ENCODE data around the gene ENTPD8. TPM values are rescaled to one million over a fixed set of nuclear protein-coding genes. Genes with fewer than 3 reads are reported as not detected.

ENTPD8 gene
- total RNA-seq, 1 donor from 2014 or later: not detected

GRCh38 chr9:137444106-137444790 lies 3.1 kb upstream of the ENTPD8 start:
- no peak overlapping the region for H3K4me2 ChIP-seq
- H3K27ac ChIP-seq: no peak overlapping the region
- peaks cover 2% of the 10 kb centered on the region for H3K36me3 Mint-ChIP-seq
- peaks cover 11% of the 10 kb centered on the region for H3K27me3 Mint-ChIP-seq (ENCODE audit: insufficient read depth, low read depth)
- no peaks in the 10 kb centered on the region for H3K9me3 ChIP-seq (ENCODE audit: low read depth)
- no peaks in the 10 kb centered on the region for H3K36me3 ChIP-seq
- no peaks in the 10 kb centered on the region for H3K9me3 Mint-ChIP-seq
- H3K4me1 Mint-ChIP-seq: peaks cover 26% of the 10 kb centered on the region
- H3F3A ChIP-seq (ENCODE audit: low read depth): peaks cover 21% of the 10 kb centered on the region
- H3K4me3 ChIP-seq: no peak overlapping the region
- no peaks in the 10 kb centered on the region for H4K20me1 ChIP-seq (ENCODE audit: low read depth)
- no peaks in the 10 kb centered on the region for H3K4me1 ChIP-seq
- no peak overlapping the region for H3K4me3 Mint-ChIP-seq
- peaks cover 30% of the 10 kb centered on the region for H3K27me3 ChIP-seq
- TF ChIP-seq CTCF (IDR thresholded peaks at IDR 0.05) (no peak), EZH2phosphoT487 (IDR thresholded peaks at IDR 0.05) (no peak), EZH2 (IDR thresholded peaks at IDR 0.05) (no peak)
- no peak overlapping the region for H3K9ac ChIP-seq
- no peak for DNase-seq (ENCODE audit: low spot score)
- H3K79me2 ChIP-seq (ENCODE audit: low read depth): no peaks in the 10 kb centered on the region
- no peak overlapping the region for H3K27ac Mint-ChIP-seq
- no peak overlapping the region for H2AFZ ChIP-seq (replicated peaks)

- H3K4me2 ChIP-seq: peak overlapping the region; percentile 89
- H3F3A ChIP-seq (ENCODE audit: low read depth): peaks cover 21% of the 10 kb centered on the region
- H3K27me3 ChIP-seq: peaks cover 30% of the 10 kb centered on the region
- no peak overlapping the region for H2AFZ ChIP-seq (replicated peaks)
- peak overlapping the region; percentile 83 for H3K4me3 Mint-ChIP-seq
- no peak overlapping the region for H3K27ac ChIP-seq
- TF ChIP-seq EZH2phosphoT487 (IDR thresholded peaks at IDR 0.05) (no peak), EZH2 (IDR thresholded peaks at IDR 0.05) (no peak), CTCF (IDR thresholded peaks at IDR 0.05) (no peak)
- no peaks in the 10 kb centered on the region for H3K36me3 ChIP-seq
- no peak for DNase-seq (ENCODE audit: low spot score)
- H3K4me3 ChIP-seq: peak overlapping the region; percentile 60
- no peaks in the 10 kb centered on the region for H4K20me1 ChIP-seq (ENCODE audit: low read depth)
- no peak overlapping the region for H3K9ac ChIP-seq
- no peaks in the 10 kb centered on the region for H3K4me1 ChIP-seq
- no peaks in the 10 kb centered on the region for H3K36me3 Mint-ChIP-seq
- no peak overlapping the region for H3K27ac Mint-ChIP-seq
- H3K4me1 Mint-ChIP-seq: peaks cover 21% of the 10 kb centered on the region
- H3K79me2 ChIP-seq (ENCODE audit: low read depth): no peaks in the 10 kb centered on the region
- H3K9me3 ChIP-seq (ENCODE audit: low read depth): no peaks in the 10 kb centered on the region
- H3K27me3 Mint-ChIP-seq (ENCODE audit: insufficient read depth, low read depth): peaks cover 11% of the 10 kb centered on the region
- no peaks in the 10 kb centered on the region for H3K9me3 Mint-ChIP-seq
These were observed 771 bp upstream of the ENTPD8 start for GRCh38 chr9:137441935-137442321.

- Histone ChIP-seq H3F3A (ENCODE audit: low read depth) (peaks cover 8% of the 10 kb centered on the region), H3K4me3 (no peak overlapping the region), H4K20me1 (ENCODE audit: low read depth) (no peaks in the 10 kb centered on the region), H3K4me2 (no peak overlapping the region), H3K9ac (no peak overlapping the region), H3K36me3 (no peaks in the 10 kb centered on the region), H3K27me3 (peaks cover 30% of the 10 kb centered on the region), H3K9me3 (ENCODE audit: low read depth) (no peaks in the 10 kb centered on the region), H3K4me1 (no peaks in the 10 kb centered on the region), H3K79me2 (ENCODE audit: low read depth) (no peaks in the 10 kb centered on the region), H3K27ac (no peak overlapping the region), H2AFZ (replicated peaks) (no peak overlapping the region)
- TF ChIP-seq EZH2 (IDR thresholded peaks at IDR 0.05) (no peak), EZH2phosphoT487 (IDR thresholded peaks at IDR 0.05) (no peak), CTCF (IDR thresholded peaks at IDR 0.05) (no peak)
- Mint-ChIP-seq H3K27me3 (ENCODE audit: insufficient read depth, low read depth) (peaks cover 2% of the 10 kb centered on the region), H3K36me3 (no peaks in the 10 kb centered on the region), H3K9me3 (no peaks in the 10 kb centered on the region), H3K4me3 (peak overlapping the region; percentile 63), H3K27ac (no peak overlapping the region), H3K4me1 (peaks cover 2% of the 10 kb centered on the region)
- DNase-seq (ENCODE audit: low spot score): no peak
These were observed 1.9 kb downstream of the ENTPD8 start for GRCh38 chr9:137439158-137439714.

Data from neural progenitor cell (in vitro differentiated cells).